H9 (cell line): ENCODE data around the gene UBE2L3. TPM values are rescaled to one million over a fixed set of nuclear protein-coding genes. Genes with fewer than 3 reads are reported as not detected.
"Not testable (repeated sequence)": the region's sequence is repeated elsewhere in the genome, so short reads cannot be mapped to it uniquely, and the experiment has no call there.

Experiments
- DNase-seq: peaks from one replicate; pipeline ENCODE4 v3.0.0-alpha.2; 2017
- H2AFZ ChIP-seq: one replicate; pipeline ENCODE4 v1.6.1; 2013; ENCODE audit warnings: mild to moderate bottlenecking, low read length, control low read depth, moderate library complexity
- H2AK5ac ChIP-seq: 2 replicates; pipeline ENCODE4 v1.6.1; 2013; ENCODE audit warnings: low read length, control low read depth, mixed read lengths; ENCODE audit not compliant: insufficient read length
- H2BK120ac ChIP-seq: one replicate; pipeline ENCODE4 v1.6.1; 2013; ENCODE audit warnings: low read depth, mild to moderate bottlenecking, low read length, control low read depth, inconsistent platforms; ENCODE audit not compliant: poor library complexity, severe bottlenecking
- H2BK12ac ChIP-seq: 2 replicates; pipeline ENCODE4 v1.6.1; 2013; ENCODE audit warnings: low read length, control low read depth, mixed read lengths, low read depth; ENCODE audit not compliant: insufficient read length
- H2BK15ac ChIP-seq: 2 replicates; pipeline ENCODE4 v1.6.1; 2013; ENCODE audit warnings: low read depth, low read length, control low read depth
- H2BK20ac ChIP-seq: one replicate; pipeline ENCODE4 v1.6.1; 2013; ENCODE audit warnings: low read depth, mild to moderate bottlenecking, low read length, control low read depth, inconsistent platforms; ENCODE audit not compliant: poor library complexity, severe bottlenecking
- H2BK5ac ChIP-seq: 2 replicates; pipeline ENCODE4 v1.6.1; 2013; ENCODE audit warnings: low read length, control low read depth, mixed read lengths; ENCODE audit not compliant: insufficient read length
- H3K14ac ChIP-seq: 2 replicates; pipeline ENCODE4 v1.6.1; 2013; ENCODE audit warnings: low read length, control low read depth; ENCODE audit not compliant: insufficient read depth
- H3K18ac ChIP-seq: 2 replicates; pipeline ENCODE4 v1.6.1; 2013; ENCODE audit warnings: low read depth, mild to moderate bottlenecking, mixed read lengths, low read length, control low read depth; ENCODE audit not compliant: insufficient read length
- H3K23ac ChIP-seq: 2 replicates; pipeline ENCODE4 v1.6.1; 2013; ENCODE audit warnings: low read length, control low read depth, mixed read lengths, low read depth; ENCODE audit not compliant: insufficient read length
- H3K23me2 ChIP-seq: 2 replicates; pipeline ENCODE4 v1.6.1; 2013; ENCODE audit warnings: low read depth, mild to moderate bottlenecking, mixed read lengths, low read length, control low read depth; ENCODE audit not compliant: insufficient read length, poor library complexity, severe bottlenecking
- H3K27ac ChIP-seq: 2 replicates; pipeline ENCODE4 v1.5.1; 2013; ENCODE audit warnings: low read length, control low read depth, mixed read lengths, low read depth; ENCODE audit not compliant: insufficient read length
- H3K27me3 ChIP-seq: 2 replicates; pipeline ENCODE4 v1.6.1; 2013; ENCODE audit warnings: low read length, control low read depth, inconsistent platforms; ENCODE audit not compliant: insufficient read depth
- H3K4ac ChIP-seq: 2 replicates; pipeline ENCODE4 v1.6.1; 2013; ENCODE audit warnings: low read depth, mild to moderate bottlenecking, control low read depth, inconsistent platforms, low read length, moderate library complexity
- H3K4me1 ChIP-seq: 2 replicates; pipeline ENCODE4 v1.6.1; 2013; ENCODE audit warnings: low read length, control low read depth, inconsistent platforms; ENCODE audit not compliant: insufficient read depth
- H3K4me2 ChIP-seq: 2 replicates; pipeline ENCODE4 v1.6.1; 2013; ENCODE audit warnings: low read length, control low read depth, mixed read lengths; ENCODE audit not compliant: insufficient read length, insufficient read depth
- H3K56ac ChIP-seq: 2 replicates; pipeline ENCODE4 v1.6.1; 2013; ENCODE audit warnings: low read depth, mild to moderate bottlenecking, mixed read lengths, low read length, control low read depth; ENCODE audit not compliant: insufficient read length
- H3K79me1 ChIP-seq: 2 replicates; pipeline ENCODE4 v1.6.1; 2013; ENCODE audit warnings: low read depth, mild to moderate bottlenecking, moderate library complexity, low read length, control low read depth, inconsistent platforms; ENCODE audit not compliant: insufficient read depth, poor library complexity, severe bottlenecking
- H3K79me2 ChIP-seq: 2 replicates; pipeline ENCODE4 v1.6.1; 2013; ENCODE audit warnings: low read length, control low read depth, inconsistent platforms; ENCODE audit not compliant: insufficient read depth
- H3K9ac ChIP-seq: 2 replicates; pipeline ENCODE4 v1.6.1; 2013; ENCODE audit warnings: low read length, control low read depth, mixed read lengths; ENCODE audit not compliant: insufficient read length; ENCODE audit errors: extremely low read depth
- H3K9me3 ChIP-seq: one replicate; pipeline ENCODE4 v1.6.1; 2013; ENCODE audit warnings: low read depth, low read length, inconsistent platforms; ENCODE audit not compliant: control insufficient read depth
- H3T11ph ChIP-seq: one replicate; pipeline ENCODE4 v1.6.1; 2013; ENCODE audit warnings: mild to moderate bottlenecking, low read length, control low read depth, inconsistent platforms
- H4K20me1 ChIP-seq: one replicate; pipeline ENCODE4 v1.6.1; 2013; ENCODE audit not compliant: control insufficient read depth, insufficient read length, insufficient read depth
- H4K5ac ChIP-seq: 2 replicates; pipeline ENCODE4 v1.6.1; 2013; ENCODE audit warnings: low read depth, mild to moderate bottlenecking, mixed read lengths, low read length, control low read depth; ENCODE audit not compliant: insufficient read length
- H4K8ac ChIP-seq: replicated peaks from 2 replicates; pipeline ENCODE4 v1.6.1; 2013; ENCODE audit warnings: low read length, control low read depth, mixed read lengths, low read depth; ENCODE audit not compliant: insufficient read length
- H4K91ac ChIP-seq: 2 replicates; pipeline ENCODE4 v1.6.1; 2013; ENCODE audit warnings: low read depth, mild to moderate bottlenecking, moderate library complexity, mixed read lengths, low read length, control low read depth; ENCODE audit not compliant: insufficient read length
- H3K27ac Mint-ChIP-seq, 3 experiments: 2 replicates in 2 of 3; 3 replicates in 1 of 3; pipeline ENCODE4 v1.8.0; 2020 to 2021; ENCODE audit warnings: mixed read lengths in 3 of 3, mild to moderate bottlenecking in 1 of 3, moderate library complexity in 1 of 3
- H3K27me3 Mint-ChIP-seq: 2 replicates; pipeline ENCODE4 v1.8.0; 2021; ENCODE audit warnings: low read depth, mild to moderate bottlenecking, moderate library complexity, mixed read lengths
- H3K36me3 Mint-ChIP-seq, 3 experiments: 2 replicates in 2 of 3; 3 replicates in 1 of 3; pipeline ENCODE4 v1.8.0; 2020 to 2021; ENCODE audit warnings: low read depth in 3 of 3, mixed read lengths in 3 of 3; ENCODE audit not compliant: insufficient read depth in 1 of 3
- H3K4me1 Mint-ChIP-seq, 2 experiments: 2 replicates each; pipeline ENCODE4 v1.8.0; 2020; ENCODE audit warnings: mixed read lengths in 2 of 2
- H3K4me3 Mint-ChIP-seq, 2 experiments: 2 replicates in 1 of 2; 3 replicates in 1 of 2; pipeline ENCODE4 v1.8.0; 2020 to 2021; ENCODE audit warnings: mild to moderate bottlenecking in 2 of 2, mixed read lengths in 2 of 2, moderate library complexity in 1 of 2
- H3K9me3 Mint-ChIP-seq, 2 experiments: 2 replicates in 1 of 2; 3 replicates in 1 of 2; pipeline ENCODE4 v1.8.0; 2020; ENCODE audit warnings: mild to moderate bottlenecking in 2 of 2, mixed read lengths in 2 of 2, moderate library complexity in 1 of 2
- WGBS: extraction: QIAGEN DNeasy Blood & Tissue Kit; methylation state at CpG from one replicate; pipeline ENCODE4 v1.1.7; 2013; ENCODE audit warnings: missing lambda C conversion rate, low lambda C conversion rate, mixed read lengths; ENCODE audit not compliant: insufficient read length; ENCODE audit errors: extremely low coverage; 5-methylcytosine and 5-hydroxymethylcytosine counted together
- total RNA-seq: library from RNA; stranded (reverse); gene quantifications from 2 replicates; pipeline ENCODE4 v1.2.1, GENCODE V29; 2021
- TF ChIP-seq, protein P1 (sequence below): fragments of 200-600 bp; sonication (generic); conservative IDR thresholded peaks from 3 replicates; pipeline ENCODE4 v1.8.0; 2021; ENCODE audit warnings: antibody characterized with exemption, mild to moderate bottlenecking

Gene UBE2L3
- total RNA-seq, 1 experiment from 2014 or later: 79.7 TPM

DNA sequence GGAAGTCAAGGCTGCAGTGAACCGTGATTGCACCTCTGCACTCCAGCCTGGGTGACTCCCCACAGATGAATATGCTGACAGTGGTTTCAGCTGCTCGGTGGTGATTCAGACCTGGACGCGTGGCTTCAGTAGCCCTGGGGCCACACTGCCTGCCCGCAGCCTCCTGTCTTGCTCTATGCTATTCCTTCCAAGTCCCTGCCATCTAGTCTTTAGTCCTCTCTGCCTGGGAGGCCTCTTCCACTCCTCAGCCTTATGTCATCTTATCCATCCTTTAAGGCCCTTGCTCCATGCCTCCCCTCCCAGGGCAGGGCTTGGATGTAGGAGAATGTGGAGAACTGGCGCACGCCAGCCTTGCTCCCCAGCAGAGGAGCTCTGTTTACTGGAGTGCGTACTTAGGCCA, 39.3 kb downstream of the UBE2L3 start:
- Histone ChIP-seq H2AFZ (no peak overlapping the region), H3K14ac (no peak overlapping the region), H4K91ac (no peak overlapping the region), H2AK5ac (no peak overlapping the region), H2BK20ac (no peak overlapping the region), H3K23me2 (no peaks in the 10 kb centered on the region), H2BK12ac (no peak overlapping the region), H3T11ph (no peak overlapping the region), H4K20me1 (peaks cover 2% of the 10 kb centered on the region), H2BK15ac (no peak overlapping the region), H3K18ac (no peak overlapping the region), H2BK5ac (no peak overlapping the region), H4K5ac (no peak overlapping the region), H3K23ac (no peak overlapping the region), H3K4me2 (no peak overlapping the region), H3K9ac (no peak overlapping the region), H3K4ac (no peak overlapping the region), H3K56ac (no peak overlapping the region), H4K8ac (no peak overlapping the region), H3K27ac (no peak overlapping the region), H3K4me1 (no peaks in the 10 kb centered on the region), H3K79me2 (peaks cover 10% of the 10 kb centered on the region; the same call in 1 of the 2 replicates), H3K9me3 (no peaks in the 10 kb centered on the region), H3K79me1 (peaks cover 2% of the 10 kb centered on the region), H2BK120ac (no peak overlapping the region), H3K27me3 (no peaks in the 10 kb centered on the region)
- TF ChIP-seq, protein P1, sequence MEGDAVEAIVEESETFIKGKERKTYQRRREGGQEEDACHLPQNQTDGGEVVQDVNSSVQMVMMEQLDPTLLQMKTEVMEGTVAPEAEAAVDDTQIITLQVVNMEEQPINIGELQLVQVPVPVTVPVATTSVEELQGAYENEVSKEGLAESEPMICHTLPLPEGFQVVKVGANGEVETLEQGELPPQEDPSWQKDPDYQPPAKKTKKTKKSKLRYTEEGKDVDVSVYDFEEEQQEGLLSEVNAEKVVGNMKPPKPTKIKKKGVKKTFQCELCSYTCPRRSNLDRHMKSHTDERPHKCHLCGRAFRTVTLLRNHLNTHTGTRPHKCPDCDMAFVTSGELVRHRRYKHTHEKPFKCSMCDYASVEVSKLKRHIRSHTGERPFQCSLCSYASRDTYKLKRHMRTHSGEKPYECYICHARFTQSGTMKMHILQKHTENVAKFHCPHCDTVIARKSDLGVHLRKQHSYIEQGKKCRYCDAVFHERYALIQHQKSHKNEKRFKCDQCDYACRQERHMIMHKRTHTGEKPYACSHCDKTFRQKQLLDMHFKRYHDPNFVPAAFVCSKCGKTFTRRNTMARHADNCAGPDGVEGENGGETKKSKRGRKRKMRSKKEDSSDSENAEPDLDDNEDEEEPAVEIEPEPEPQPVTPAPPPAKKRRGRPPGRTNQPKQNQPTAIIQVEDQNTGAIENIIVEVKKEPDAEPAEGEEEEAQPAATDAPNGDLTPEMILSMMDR: no peak
- Mint-ChIP-seq H3K4me1 (no peaks in the 10 kb centered on the region; a peak in 2 of 4 replicates), H3K9me3 (no peaks in the 10 kb centered on the region), H3K36me3 (peaks cover 23 to 37% (median 29%) of the 10 kb centered on the region in 3 experiments; a peak in 6 of 7 replicates), H3K27ac (peak overlapping the region in 2 of 3 experiments; percentile 38 to 66; a peak in 2 of 7 replicates), H3K4me3 (no peak overlapping the region), H3K27me3 (no peaks in the 10 kb centered on the region; the same call in 1 of the 2 replicates)
- no CpG with 5 or more reads among the region's 8 CpGs for WGBS
- DNase-seq: no peak

DNA sequence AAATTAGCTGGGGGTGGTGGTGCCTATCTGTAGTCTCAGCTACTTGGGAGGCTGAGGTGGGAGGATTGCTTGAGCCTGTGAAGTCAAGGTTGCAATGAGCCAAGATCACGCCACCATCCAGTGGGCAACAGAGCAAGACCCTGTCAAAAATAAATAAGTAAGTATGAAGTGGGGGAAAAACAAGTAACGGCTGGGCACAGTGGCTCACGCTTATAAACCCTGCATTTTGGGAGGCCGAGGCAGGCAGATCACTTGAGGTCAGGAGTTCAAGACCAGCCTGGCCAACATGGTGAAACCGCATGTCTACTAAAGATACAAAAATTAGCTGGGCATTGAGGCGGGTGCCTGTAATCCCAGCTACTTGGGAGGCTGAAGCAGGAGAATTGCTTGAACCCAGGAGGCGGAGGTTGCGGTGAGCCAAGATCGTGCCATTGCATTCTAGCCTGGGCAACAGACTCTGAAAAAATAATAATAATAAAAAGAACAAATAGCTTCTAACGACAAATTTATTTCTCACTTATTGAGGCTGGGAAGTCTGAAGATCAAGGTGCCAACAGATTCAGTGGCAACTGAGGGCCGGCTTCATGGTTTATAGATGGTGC, 42.1 kb downstream of the UBE2L3 start:
- H3K27me3 Mint-ChIP-seq, H3K9ac ChIP-seq, H4K8ac ChIP-seq, H2BK15ac ChIP-seq, H3K4ac ChIP-seq, H3K18ac ChIP-seq, H3K79me1 ChIP-seq, H4K20me1 ChIP-seq, H3K14ac ChIP-seq, H2BK120ac ChIP-seq, H3K4me1 ChIP-seq, H3K4me1 Mint-ChIP-seq, DNase-seq, H3K9me3 Mint-ChIP-seq, H3K27ac ChIP-seq, H3K23ac ChIP-seq, H2BK12ac ChIP-seq, H2BK20ac ChIP-seq, H4K5ac ChIP-seq, H2AK5ac ChIP-seq, H3K56ac ChIP-seq, H3K4me2 ChIP-seq, H3K27me3 ChIP-seq, H4K91ac ChIP-seq, H2BK5ac ChIP-seq, H2AFZ ChIP-seq, H3T11ph ChIP-seq, H3K4me3 Mint-ChIP-seq, H3K9me3 ChIP-seq, H3K23me2 ChIP-seq, H3K27ac Mint-ChIP-seq: not testable (repeated sequence)
- WGBS: no CpG with 5 or more reads among the region's 11 CpGs
- peaks cover 39 to 54% (median 42%) of the 10 kb centered on the region in 3 experiments; a peak in 6 of 7 replicates for H3K36me3 Mint-ChIP-seq
- peaks cover 14% of the 10 kb centered on the region; the same call in 1 of the 2 replicates for H3K79me2 ChIP-seq
